NT2/D1 (cell line): ENCODE data around the gene CABLES2.
A peak's percentile ranks its signal among the peaks of the same experiment; 100 is the strongest.

Experiments
- DNase-seq: peaks from one replicate; pipeline ENCODE4 v3.0.0-alpha.2; 2011; ENCODE audit warnings: low read depth, low spot score
- H3K27me3 ChIP-seq: 2 replicates; pipeline ENCODE4 v1.6.0; 2011; ENCODE audit warnings: mild to moderate bottlenecking; ENCODE audit not compliant: insufficient read length, insufficient read depth
- H3K36me3 ChIP-seq: 2 replicates; pipeline ENCODE4 v1.6.1; 2011; ENCODE audit warnings: mild to moderate bottlenecking, low read length, mixed read lengths; ENCODE audit not compliant: insufficient read depth, insufficient read length
- H3K4me1 ChIP-seq: 2 replicates; pipeline ENCODE4 v1.5.1; 2011; ENCODE audit not compliant: insufficient read depth, insufficient read length
- H3K4me3 ChIP-seq: 2 replicates; pipeline ENCODE4 v1.5.1; 2011; ENCODE audit warnings: low read depth; ENCODE audit not compliant: insufficient read length
- H3K9ac ChIP-seq: 2 replicates; pipeline ENCODE4 v1.6.0; 2011; ENCODE audit warnings: low read depth; ENCODE audit not compliant: insufficient read length
- H3K9me3 ChIP-seq: 2 replicates; pipeline ENCODE4 v1.5.1; 2011; ENCODE audit warnings: mild to moderate bottlenecking, low read length; ENCODE audit not compliant: insufficient read depth
- SUZ12 ChIP-seq: IDR thresholded peaks from 2 replicates; pipeline ENCODE4 v1.6.1; 2011; ENCODE audit not compliant: insufficient read length, insufficient read depth; ENCODE audit errors: extremely low read depth
- YY1 ChIP-seq: IDR thresholded peaks from 2 replicates; pipeline ENCODE4 v1.6.1; 2011; ENCODE audit not compliant: insufficient read length, insufficient read depth
- ZNF274 ChIP-seq: IDR thresholded peaks from 2 replicates; pipeline ENCODE4 v1.6.1; 2011; ENCODE audit warnings: mild to moderate bottlenecking, low read depth, low read length

CABLES2 gene

DNA sequence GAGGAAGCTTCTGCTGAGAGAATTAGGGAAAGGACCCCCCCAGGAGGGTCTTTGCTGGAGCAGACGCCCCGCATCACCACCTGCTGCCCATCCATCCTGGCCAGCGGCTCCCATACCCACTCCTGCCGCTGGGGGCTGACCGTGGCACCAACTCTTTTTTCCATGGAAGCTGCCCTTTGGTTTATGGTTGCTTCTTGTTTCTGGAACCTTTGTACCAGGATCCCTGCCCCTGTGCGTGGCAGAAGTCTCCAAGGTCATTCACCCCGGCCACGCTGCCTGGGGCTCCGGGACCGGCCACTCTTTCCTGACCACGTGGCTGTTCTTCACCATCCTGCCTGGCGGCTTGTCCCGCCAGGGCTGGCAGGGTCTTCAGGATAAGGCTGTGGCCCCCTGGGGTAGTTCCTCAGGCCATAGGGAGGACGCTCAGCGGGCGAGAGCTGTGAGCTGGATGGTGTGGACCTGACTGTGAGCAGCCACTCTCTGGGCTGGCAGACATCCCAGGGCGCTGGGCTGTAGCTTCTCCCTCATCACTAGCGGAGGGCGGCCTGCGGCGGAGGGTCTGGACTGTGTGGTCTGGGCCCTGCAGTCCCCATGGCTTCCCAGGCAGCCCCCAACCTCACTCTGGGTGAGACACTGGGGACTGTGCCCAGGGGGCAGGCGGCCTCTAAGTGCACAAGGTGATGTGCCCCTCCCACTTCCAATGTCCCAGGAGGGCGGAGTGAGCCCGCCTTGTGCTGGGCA lies 43.0 kb upstream of the CABLES2 start:
- Histone ChIP-seq H3K9me3 (no peaks in the 10 kb centered on the region), H3K36me3 (no peaks in the 10 kb centered on the region), H3K27me3 (peaks cover 4% of the 10 kb centered on the region), H3K4me1 (peaks cover 25% of the 10 kb centered on the region), H3K9ac (peak overlapping the region; percentile 10), H3K4me3 (no peak overlapping the region)
- no peak for TF ChIP-seq YY1
- no peak for TF ChIP-seq ZNF274
- no peak for TF ChIP-seq SUZ12
- DNase-seq = no peak

DNA sequence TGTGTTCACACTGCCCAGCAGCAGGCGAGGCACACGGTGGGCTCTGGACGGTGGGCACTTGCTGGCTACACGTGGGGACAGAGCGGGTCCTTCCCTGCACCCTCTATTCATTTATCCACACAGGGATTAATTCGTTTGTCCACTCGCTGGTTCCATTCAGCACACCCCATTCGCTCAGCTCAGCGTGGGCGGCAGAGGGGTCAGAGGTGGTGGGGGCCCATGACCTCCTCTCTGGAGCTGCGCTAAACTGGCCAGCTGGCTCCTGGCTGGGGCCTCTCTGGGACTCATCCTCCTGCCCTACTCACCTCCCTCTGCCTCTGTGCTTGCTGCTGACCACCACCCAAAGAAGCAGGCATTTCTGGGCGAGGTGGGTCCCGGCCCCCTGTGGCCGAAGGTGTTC lies 41.7 kb upstream of the CABLES2 start:
- H3K4me3 ChIP-seq = no peak overlapping the region

DNA sequence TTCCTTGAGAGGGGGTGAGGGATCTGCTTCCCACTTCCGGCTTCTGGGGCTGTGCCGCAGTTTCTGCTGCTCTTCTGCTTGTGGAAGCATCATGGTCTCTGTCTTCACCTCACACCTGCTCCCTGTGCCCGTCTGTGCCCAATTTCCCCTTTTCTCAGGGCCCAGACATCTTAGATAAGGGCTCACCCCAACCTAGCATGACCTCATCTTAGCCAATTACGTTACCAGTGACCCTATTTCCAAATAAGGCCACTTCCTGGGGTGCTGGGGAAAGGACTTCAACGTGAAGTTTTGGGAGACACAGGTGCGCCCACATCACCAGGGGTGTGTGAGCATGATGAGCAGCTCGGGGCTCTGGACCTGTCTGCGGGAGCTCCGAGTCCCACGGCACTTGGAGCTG lies 41.0 kb upstream of the CABLES2 start:
- Histone ChIP-seq H3K36me3 (no peaks in the 10 kb centered on the region), H3K4me3 (no peak overlapping the region), H3K9me3 (no peaks in the 10 kb centered on the region), H3K9ac (no peak overlapping the region), H3K4me1 (peaks cover 24% of the 10 kb centered on the region), H3K27me3 (peaks cover 4% of the 10 kb centered on the region)
- TF ChIP-seq SUZ12 (no peak), YY1 (no peak), ZNF274 (no peak)
- no peak for DNase-seq

More for the DNA sequence above, 41.7 kb upstream of the CABLES2 start:
- peaks cover 4% of the 10 kb centered on the region for H3K27me3 ChIP-seq
- H3K9ac ChIP-seq = no peak overlapping the region
- no peaks in the 10 kb centered on the region for H3K9me3 ChIP-seq
- no peaks in the 10 kb centered on the region for H3K36me3 ChIP-seq
- peaks cover 24% of the 10 kb centered on the region for H3K4me1 ChIP-seq
- no peak for TF ChIP-seq SUZ12
- TF ChIP-seq ZNF274 = no peak
- TF ChIP-seq YY1 = no peak
- DNase-seq = no peak

DNA sequence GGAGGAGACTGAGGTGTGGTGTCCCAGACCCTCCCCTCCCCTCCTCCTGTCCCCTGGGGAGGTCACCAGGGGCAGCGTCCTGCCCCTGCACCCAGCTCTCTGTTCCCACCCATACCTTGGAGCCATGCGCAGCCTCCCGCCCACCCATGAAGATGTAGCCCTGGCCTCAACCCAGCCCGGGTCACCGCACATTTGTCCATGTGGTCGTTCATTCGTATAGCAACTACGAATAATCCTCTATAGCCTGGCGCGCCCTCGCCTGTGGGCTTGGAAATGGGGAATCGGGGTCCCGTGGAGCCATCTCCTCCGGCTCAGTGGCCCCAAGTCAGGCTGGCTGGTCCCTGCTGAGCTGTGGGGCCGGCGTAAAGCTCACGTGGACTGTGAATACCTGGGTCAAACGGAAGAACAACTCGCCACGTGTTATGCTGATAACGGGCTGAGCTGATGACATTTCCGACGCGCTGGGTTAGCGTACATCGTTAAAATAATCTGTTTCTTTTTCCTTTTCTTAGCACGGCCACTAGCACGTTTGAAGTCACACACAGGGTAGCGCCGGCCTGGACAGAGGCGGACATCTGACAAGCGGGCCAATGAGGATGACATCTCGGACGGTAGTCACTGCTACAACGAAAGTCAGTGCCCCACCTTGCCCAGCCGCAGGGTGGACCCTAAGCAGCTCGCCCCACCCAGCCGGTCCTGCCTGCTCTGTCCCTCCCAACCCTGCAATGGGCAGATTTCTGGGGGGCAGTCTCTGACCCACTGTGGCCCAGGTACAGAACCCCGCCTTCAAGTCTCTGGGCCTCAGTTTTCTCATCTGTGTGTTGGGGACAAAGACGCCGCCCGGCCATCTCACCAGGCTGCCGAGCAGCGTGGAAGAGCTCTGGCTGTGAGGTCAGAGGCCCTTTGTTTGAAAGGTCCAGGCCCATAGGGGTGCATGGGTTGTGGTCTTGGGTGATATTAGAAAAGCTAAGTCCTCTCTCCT lies 40.1 kb upstream of the CABLES2 start:
- Histone ChIP-seq H3K4me3 (no peak overlapping the region), H3K4me1 (peaks cover 20% of the 10 kb centered on the region), H3K9ac (no peak overlapping the region), H3K9me3 (no peaks in the 10 kb centered on the region), H3K27me3 (peaks cover 3% of the 10 kb centered on the region), H3K36me3 (no peaks in the 10 kb centered on the region)
- no peak for DNase-seq
- TF ChIP-seq ZNF274 = no peak
- TF ChIP-seq SUZ12 = no peak

DNA sequence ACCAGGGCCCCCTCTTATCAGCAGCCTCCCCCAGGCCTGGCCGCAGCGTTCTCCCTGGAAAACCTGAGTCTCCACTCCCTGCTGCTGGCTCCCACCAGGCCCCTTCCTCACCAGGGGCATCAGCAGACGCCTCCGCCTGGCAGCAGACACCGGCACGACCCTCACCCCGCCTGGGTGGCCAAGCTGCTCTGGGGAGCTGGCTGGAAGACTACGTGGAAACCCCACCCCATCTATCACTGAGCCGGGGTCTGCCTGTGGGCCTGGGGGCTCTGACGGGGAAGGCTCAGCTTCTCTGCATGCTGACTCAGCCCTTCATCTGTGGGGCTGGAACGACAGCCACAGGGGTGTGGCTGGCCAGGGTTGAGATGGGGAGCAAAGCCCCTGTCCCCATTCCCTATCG lies 39.4 kb upstream of the CABLES2 start:
- no peaks in the 10 kb centered on the region for H3K36me3 ChIP-seq
- H3K9me3 ChIP-seq = no peaks in the 10 kb centered on the region
- no peak for TF ChIP-seq ZNF274
- TF ChIP-seq SUZ12 = no peak
- TF ChIP-seq YY1 = no peak
- H3K4me1 ChIP-seq = peaks cover 21% of the 10 kb centered on the region
- no peak overlapping the region for H3K4me3 ChIP-seq
- no peak overlapping the region for H3K9ac ChIP-seq
- no peak for DNase-seq
- H3K27me3 ChIP-seq = no peaks in the 10 kb centered on the region

DNA sequence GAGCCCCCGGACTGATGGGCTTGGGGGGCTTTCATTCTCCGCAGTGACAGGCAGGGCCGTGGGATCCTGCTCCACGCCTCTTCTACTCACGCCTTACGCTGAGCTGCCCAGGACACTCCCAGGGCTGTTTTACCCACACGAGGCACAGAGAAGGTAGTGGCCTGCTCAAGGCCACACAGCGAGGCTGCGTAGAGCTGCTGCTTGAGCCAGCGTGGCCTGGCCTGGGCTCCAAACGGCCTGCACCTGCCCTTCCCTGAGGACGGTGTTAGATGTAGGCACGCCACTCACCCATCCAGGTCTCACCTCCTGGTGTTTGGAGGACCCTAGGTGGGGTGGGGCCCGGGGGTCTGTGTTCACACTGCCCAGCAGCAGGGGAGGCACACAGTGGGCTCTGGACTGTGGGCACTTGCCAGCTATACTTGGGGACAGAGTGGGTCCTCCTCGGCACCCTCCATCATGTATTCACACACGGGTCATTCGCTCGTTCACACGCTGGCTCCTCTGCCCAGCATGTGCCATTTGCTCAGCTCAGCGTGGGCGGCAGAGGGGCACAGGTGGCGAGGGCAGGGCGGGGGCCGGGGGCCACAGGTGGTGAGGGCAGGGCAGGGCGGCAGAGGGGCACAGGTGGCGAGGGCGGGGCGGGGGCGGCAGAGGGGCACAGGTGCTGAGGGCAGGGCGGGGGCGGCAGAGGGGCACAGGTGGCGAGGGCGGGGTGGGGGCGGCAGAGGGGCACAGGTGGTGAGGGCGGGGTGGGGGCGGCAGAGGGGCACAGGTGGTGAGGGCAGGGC lies 38.7 kb upstream of the CABLES2 start:
- DNase-seq = no peak
- no peak overlapping the region for H3K4me3 ChIP-seq
- H3K36me3 ChIP-seq = no peaks in the 10 kb centered on the region
- no peak overlapping the region for H3K9ac ChIP-seq
- no peaks in the 10 kb centered on the region for H3K27me3 ChIP-seq
- TF ChIP-seq ZNF274 = no peak
- peaks cover 17% of the 10 kb centered on the region for H3K4me1 ChIP-seq
- H3K9me3 ChIP-seq = no peaks in the 10 kb centered on the region
